HCT116 (cell line): ENCODE data around the gene KRT36. TPM values are rescaled to one million over a fixed set of nuclear protein-coding genes. Genes with fewer than 3 reads are reported as not detected.
A peak's percentile ranks its signal among the peaks of the same experiment; 100 is the strongest.

ENCODE experiments used
- ATAC-seq: fragments of 200-7000 bp; cut with Tn5 transposase; 2 replicates; pipeline ENCODE4 v1.9.1; 2020; ENCODE audit warnings: mild to moderate bottlenecking, moderate library complexity
- BruUV-seq: library from RNA; stranded (reverse); fragments of 400-500 nt; replicated peaks from 2 replicates; lab custom pipeline; 2021; lab: Mats Ljungman, UMichigan
- CTCF ChIA-PET: fragments of 300-600 bp; sonication (Branson Sonifier 250); formaldehyde crosslinking; loops from one replicate; lab custom pipeline; 2021; ENCODE audit warnings: antibody characterized with exemption; lab: Charles Lee
- POLR2A ChIA-PET: fragments of 300-600, 350-600 bp; sonication (Branson Sonifier 250); formaldehyde crosslinking; loops from one replicate; lab custom pipeline; 2021; ENCODE audit warnings: antibody characterized with exemption; lab: Charles Lee
- RAD21 ChIA-PET, 2 experiments: fragments of 300-600 bp; sonication (Branson Sonifier 250); formaldehyde crosslinking; loops; one replicate each; lab custom pipeline; 2023; ENCODE audit warnings: low total read pairs in 2 of 2; ENCODE audit not compliant: uncharacterized antibody in 2 of 2, unreplicated experiment in 2 of 2, low non-redundant PET in 1 of 2; lab: Charles Lee
- DNase-seq: peaks from one replicate; pipeline ENCODE4 v3.0.0-alpha.2; 2010; ENCODE audit warnings: low read depth, low spot score
- H2AFZ ChIP-seq: fragments of 200-600 bp; shearing (Covaris generic), sonication (generic); 2 replicates; pipeline ENCODE4 v1.6.1; 2017; ENCODE audit warnings: low read depth, mixed run types, mixed read lengths, antibody characterized with exemption, low read length; ENCODE audit not compliant: poor library complexity, severe bottlenecking
- H3K27ac ChIP-seq: 2 replicates; pipeline ENCODE4 v1.5.1; 2012; ENCODE audit warnings: low read depth, low read length
- H3K27me3 ChIP-seq: fragments of 200-600 bp; sonication (generic); 2 replicates; pipeline ENCODE4 v1.6.1; 2016; ENCODE audit warnings: mixed run types, low read length, mixed read lengths; ENCODE audit not compliant: insufficient read depth
- H3K36me3 ChIP-seq, 2 experiments: fragments of 200-500 bp in 1 of 2; fragments of 200-600 bp in 1 of 2; sonication (Bioruptor generic) in 1 of 2; sonication (generic) in 1 of 2; 2 replicates each; pipeline versions ENCODE4 v1.5.1 to v1.6.1; 2014 to 2016; ENCODE audit warnings: low read length in 2 of 2, inconsistent platforms in 1 of 2, mixed read lengths in 1 of 2, mixed run types in 1 of 2; ENCODE audit not compliant: insufficient read depth in 2 of 2, control insufficient read depth in 1 of 2
- H3K4me1 ChIP-seq, 2 experiments: fragments of 200-600 bp in 1 of 2; sonication (generic) in 1 of 2; 2 replicates each; pipeline versions ENCODE4 v1.5.1 to v1.6.1; 2012 to 2017; ENCODE audit warnings: low read length in 2 of 2, inconsistent platforms in 1 of 2, mild to moderate bottlenecking in 1 of 2, mixed read lengths in 1 of 2, mixed run types in 1 of 2, moderate library complexity in 1 of 2; ENCODE audit not compliant: insufficient read depth in 2 of 2, control insufficient read depth in 1 of 2
- H3K4me2 ChIP-seq: fragments of 200-600 bp; sonication (generic); 2 replicates; pipeline ENCODE4 v1.6.1; 2017; ENCODE audit warnings: mixed run types, low read length, mixed read lengths
- H3K4me3 ChIP-seq, 2 experiments: fragments of 200-600 bp in 1 of 2; sonication (generic) in 1 of 2; replicated peaks in 1 of 2; 2 replicates each; pipeline ENCODE4 v1.5.1; 2011 to 2016; ENCODE audit warnings: low read length in 2 of 2, control low read depth in 1 of 2, low read depth in 1 of 2, mild to moderate bottlenecking in 1 of 2, mixed read lengths in 1 of 2, mixed run types in 1 of 2
- H3K79me2 ChIP-seq: fragments of 200-600 bp; sonication (generic); 2 replicates; pipeline ENCODE4 v1.6.1; 2017; ENCODE audit warnings: mild to moderate bottlenecking, mixed run types, low read length, moderate library complexity, mixed read lengths; ENCODE audit not compliant: insufficient read depth
- H3K9ac ChIP-seq: fragments of 200-600 bp; sonication (generic); 2 replicates; pipeline ENCODE4 v1.6.1; 2016; ENCODE audit warnings: low read length, mixed read lengths
- H3K9me2 ChIP-seq: fragments of 200-600 bp; sonication (generic), shearing (Covaris generic); 2 replicates; pipeline ENCODE4 v1.6.1; 2017; ENCODE audit warnings: mixed run types, mild to moderate bottlenecking, moderate library complexity; ENCODE audit not compliant: insufficient read depth
- H3K9me3 ChIP-seq, 2 experiments: fragments of 200-500 bp in 1 of 2; fragments of 200-600 bp in 1 of 2; sonication (Bioruptor generic) in 1 of 2; sonication (generic) in 1 of 2; 2 replicates each; pipeline ENCODE4 v1.6.1; 2014 to 2017; ENCODE audit warnings: low read length in 2 of 2, mixed read lengths in 2 of 2, inconsistent platforms in 1 of 2, low read depth in 1 of 2, mild to moderate bottlenecking in 1 of 2, mixed run types in 1 of 2, moderate library complexity in 1 of 2; ENCODE audit not compliant: control insufficient read depth in 1 of 2, insufficient read depth in 1 of 2
- H4K20me1 ChIP-seq: fragments of 200-600 bp; sonication (generic), shearing (Covaris generic); 2 replicates; pipeline ENCODE4 v1.6.1; 2017; ENCODE audit warnings: mixed run types, mild to moderate bottlenecking, moderate library complexity; ENCODE audit not compliant: insufficient read depth
- CEBPB ChIP-seq: IDR thresholded peaks from 2 replicates; pipeline ENCODE4 v1.6.1; 2012; ENCODE audit warnings: low read depth
- EZH2phosphoT487 ChIP-seq: fragments of 200-600 bp; IDR thresholded peaks from 2 replicates; pipeline ENCODE4 v1.6.1; 2018; ENCODE audit warnings: antibody characterized with exemption, borderline replicate concordance
- JUND ChIP-seq: IDR thresholded peaks from 2 replicates; pipeline ENCODE4 v1.6.1; 2012
- POLR2A ChIP-seq: IDR thresholded peaks from 2 replicates; pipeline ENCODE4 v1.7.0; 2011; ENCODE audit warnings: borderline replicate concordance; ENCODE audit not compliant: insufficient read depth, insufficient read length; ENCODE audit errors: extremely low read depth
- POLR2AphosphoS5 ChIP-seq: IDR thresholded peaks from 2 replicates; pipeline ENCODE4 v1.6.1; 2011; ENCODE audit warnings: mild to moderate bottlenecking, low read depth, low read length, moderate library complexity
- SRF ChIP-seq: IDR thresholded peaks from 2 replicates; pipeline ENCODE4 v1.6.1; 2012; ENCODE audit warnings: low read depth
- TCF7L2 ChIP-seq: IDR thresholded peaks from 2 replicates; pipeline ENCODE4 v1.7.0; 2011; ENCODE audit warnings: borderline replicate concordance, inconsistent platforms; ENCODE audit not compliant: insufficient read depth, insufficient read length; ENCODE audit errors: extremely low read depth
- intact Hi-C: fragments of 100-400 bp; cut with micrococcal nuclease; formaldehyde crosslinking; loops from 2 replicates; pipeline ENCODE4 v1.10.0; 2022
- total RNA-seq: library from RNA; stranded (reverse); gene quantifications from one replicate; pipeline ENCODE4 v1.2.1, GENCODE V29; 2021; ENCODE audit not compliant: unreplicated experiment
- TF ChIP-seq, protein P1 (sequence below), 3 experiments: fragments of 200-600 bp in 1 of 3; sonication (generic) in 1 of 3; IDR thresholded peaks in 2 of 3; conservative IDR thresholded peaks in 1 of 3; 2 replicates each; pipeline ENCODE4 v1.5.1; 2012 to 2017; ENCODE audit warnings: low read depth in 2 of 3, low read length in 2 of 3, antibody characterized with exemption in 1 of 3, borderline replicate concordance in 1 of 3, control low read depth in 1 of 3, mild to moderate bottlenecking in 1 of 3, mixed read lengths in 1 of 3, mixed run types in 1 of 3, moderate library complexity in 1 of 3; ENCODE audit not compliant: insufficient read depth in 1 of 3
- TF ChIP-seq, protein P2 (sequence below): IDR thresholded peaks from 2 replicates; pipeline ENCODE4 v1.6.1; 2012; ENCODE audit warnings: low read depth

Gene KRT36
- total RNA-seq, 1 experiment from 2014 or later: not detected

DNA sequence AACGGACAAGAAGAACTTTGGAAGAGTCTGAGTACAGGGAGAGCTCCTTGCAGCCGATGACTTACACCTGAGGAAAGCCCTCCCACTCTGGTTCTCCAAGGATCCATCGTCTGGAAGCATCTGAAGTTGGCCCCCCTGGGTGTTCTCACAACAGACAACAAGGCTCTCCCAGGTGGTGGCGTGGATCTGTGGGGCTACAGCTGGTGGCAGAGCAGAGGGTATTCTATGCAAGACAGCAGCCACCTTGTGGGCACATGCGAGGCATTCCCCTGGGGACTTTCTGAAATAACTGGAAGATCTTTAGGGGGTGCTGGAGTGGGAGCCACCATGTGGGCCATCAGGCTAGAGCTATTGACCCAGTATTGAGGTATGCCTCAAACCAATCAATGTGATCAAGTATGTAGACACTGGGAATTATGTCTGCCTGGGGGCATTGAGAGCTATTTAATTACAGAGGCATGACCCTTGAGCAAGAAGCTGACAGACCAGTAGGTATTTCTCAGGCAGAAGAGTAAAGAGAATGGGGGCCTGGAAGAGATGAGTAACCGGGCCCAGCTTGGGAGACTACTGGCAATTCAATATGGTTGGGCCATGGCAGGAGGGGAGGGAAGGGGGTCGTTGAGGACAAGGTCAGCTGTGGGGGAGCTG is 45.3 kb upstream of the KRT36 start:
- Histone ChIP-seq H3K4me3 (no peak overlapping the region), H3K27ac (no peak overlapping the region), H3K9me3 (no peaks in the 10 kb centered on the region), H3K36me3 (no peaks in the 10 kb centered on the region), H4K20me1 (no peaks in the 10 kb centered on the region), H3K4me2 (no peak overlapping the region)
- POLR2A ChIA-PET: interaction anchor here (0.9 to 2.3 kb wide), 4 partner anchors 9 to 14 kb away, joined by 3 to 7 read pairs (median 4); no protein-coding TSS in a partner anchor
- BruUV-seq: no TSS peak
- RAD21 ChIA-PET: no interaction called here
- no peak for DNase-seq
- CTCF ChIA-PET: interaction anchor here (0.7 to 4.9 kb wide), 2 partner anchors 14 to 131 kb away, joined by 3 to 39 read pairs; no protein-coding TSS in a partner anchor
- intact Hi-C loops: no loop called here
- TF ChIP-seq POLR2AphosphoS5: no peak
- TF ChIP-seq, protein P1, sequence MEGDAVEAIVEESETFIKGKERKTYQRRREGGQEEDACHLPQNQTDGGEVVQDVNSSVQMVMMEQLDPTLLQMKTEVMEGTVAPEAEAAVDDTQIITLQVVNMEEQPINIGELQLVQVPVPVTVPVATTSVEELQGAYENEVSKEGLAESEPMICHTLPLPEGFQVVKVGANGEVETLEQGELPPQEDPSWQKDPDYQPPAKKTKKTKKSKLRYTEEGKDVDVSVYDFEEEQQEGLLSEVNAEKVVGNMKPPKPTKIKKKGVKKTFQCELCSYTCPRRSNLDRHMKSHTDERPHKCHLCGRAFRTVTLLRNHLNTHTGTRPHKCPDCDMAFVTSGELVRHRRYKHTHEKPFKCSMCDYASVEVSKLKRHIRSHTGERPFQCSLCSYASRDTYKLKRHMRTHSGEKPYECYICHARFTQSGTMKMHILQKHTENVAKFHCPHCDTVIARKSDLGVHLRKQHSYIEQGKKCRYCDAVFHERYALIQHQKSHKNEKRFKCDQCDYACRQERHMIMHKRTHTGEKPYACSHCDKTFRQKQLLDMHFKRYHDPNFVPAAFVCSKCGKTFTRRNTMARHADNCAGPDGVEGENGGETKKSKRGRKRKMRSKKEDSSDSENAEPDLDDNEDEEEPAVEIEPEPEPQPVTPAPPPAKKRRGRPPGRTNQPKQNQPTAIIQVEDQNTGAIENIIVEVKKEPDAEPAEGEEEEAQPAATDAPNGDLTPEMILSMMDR (IDR thresholded peaks at IDR 0.05 in 2 of 3, conservative IDR thresholded peaks at IDR 0.05 in 1 of 3; ENCODE audit: borderline replicate concordance in 1 of 3, insufficient read depth in 1 of 3, low read depth in 2 of 3, low read length in 2 of 3): peak in 1 of 3 experiments; percentile 7; a peak in 1 of 6 replicates
- TF ChIP-seq, all 23 proteins: peak for 1
- ATAC-seq: no peak
- H3K9me2 ChIP-seq: no peaks in the 10 kb centered on the region
- no peak overlapping the region for H2AFZ ChIP-seq
- peaks cover 28 to 76% of the 10 kb centered on the region in 2 experiments for H3K4me1 ChIP-seq
- no peak overlapping the region for H3K9ac ChIP-seq
- H3K27me3 ChIP-seq: no peaks in the 10 kb centered on the region
- no peaks in the 10 kb centered on the region for H3K79me2 ChIP-seq

DNA sequence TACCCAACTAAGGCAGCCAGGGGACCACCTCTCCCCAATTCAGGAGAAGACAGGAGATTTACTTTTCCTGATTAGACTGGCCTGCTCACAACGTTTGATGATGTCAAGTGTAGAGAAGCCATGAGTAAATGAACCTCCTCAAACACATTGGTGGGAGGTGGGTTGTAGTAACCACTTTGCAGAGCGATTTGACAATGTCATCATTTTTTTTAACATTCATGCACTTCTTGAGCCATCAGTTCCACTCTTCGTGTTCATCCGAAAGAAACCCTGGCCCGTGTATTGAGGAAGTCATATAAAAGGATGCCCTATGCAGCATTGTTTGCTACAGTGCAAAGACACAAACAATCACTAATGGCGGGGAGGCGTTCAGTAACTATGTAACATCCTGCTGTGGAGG is 43.9 kb upstream of the KRT36 start:
- Histone ChIP-seq H3K4me2 (no peak overlapping the region), H3K79me2 (peaks cover 9% of the 10 kb centered on the region; the same call in 1 of the 2 replicates), H3K36me3 (no peaks in the 10 kb centered on the region), H2AFZ (no peak overlapping the region), H3K9me2 (no peaks in the 10 kb centered on the region), H3K27me3 (no peaks in the 10 kb centered on the region), H3K27ac (no peak overlapping the region), H3K4me1 (peaks cover 41 to 81% of the 10 kb centered on the region in 2 experiments), H3K9ac (no peak overlapping the region), H4K20me1 (no peaks in the 10 kb centered on the region), H3K4me3 (no peak overlapping the region), H3K9me3 (no peaks in the 10 kb centered on the region)
- intact Hi-C loops: no loop called here
- ATAC-seq (no peak), DNase-seq (no peak)
- ChIA-PET CTCF (interaction anchor here (0.7 to 1.5 kb wide), 3 partner anchors 15 to 129 kb away, joined by 3 to 7 read pairs (median 3); no protein-coding TSS in a partner anchor), RAD21 (no interaction called here), POLR2A (interaction anchor here (1.4 to 2.5 kb wide), 3 partner anchors 12 to 155 kb away, joined by 5 to 10 read pairs (median 9); partner anchors contain the start of gene EIF1)
- no TSS peak for BruUV-seq
- TF ChIP-seq POLR2AphosphoS5 (no peak), CEBPB (no peak), TCF7L2 (no peak), EZH2phosphoT487 (no peak), JUND (no peak), POLR2A (no peak), SRF (no peak)
- TF ChIP-seq, protein P1 (IDR thresholded peaks at IDR 0.05 in 2 of 3, conservative IDR thresholded peaks at IDR 0.05 in 1 of 3; ENCODE audit: borderline replicate concordance in 1 of 3, insufficient read depth in 1 of 3, low read depth in 2 of 3, low read length in 2 of 3): no peak
- TF ChIP-seq, protein P2, sequence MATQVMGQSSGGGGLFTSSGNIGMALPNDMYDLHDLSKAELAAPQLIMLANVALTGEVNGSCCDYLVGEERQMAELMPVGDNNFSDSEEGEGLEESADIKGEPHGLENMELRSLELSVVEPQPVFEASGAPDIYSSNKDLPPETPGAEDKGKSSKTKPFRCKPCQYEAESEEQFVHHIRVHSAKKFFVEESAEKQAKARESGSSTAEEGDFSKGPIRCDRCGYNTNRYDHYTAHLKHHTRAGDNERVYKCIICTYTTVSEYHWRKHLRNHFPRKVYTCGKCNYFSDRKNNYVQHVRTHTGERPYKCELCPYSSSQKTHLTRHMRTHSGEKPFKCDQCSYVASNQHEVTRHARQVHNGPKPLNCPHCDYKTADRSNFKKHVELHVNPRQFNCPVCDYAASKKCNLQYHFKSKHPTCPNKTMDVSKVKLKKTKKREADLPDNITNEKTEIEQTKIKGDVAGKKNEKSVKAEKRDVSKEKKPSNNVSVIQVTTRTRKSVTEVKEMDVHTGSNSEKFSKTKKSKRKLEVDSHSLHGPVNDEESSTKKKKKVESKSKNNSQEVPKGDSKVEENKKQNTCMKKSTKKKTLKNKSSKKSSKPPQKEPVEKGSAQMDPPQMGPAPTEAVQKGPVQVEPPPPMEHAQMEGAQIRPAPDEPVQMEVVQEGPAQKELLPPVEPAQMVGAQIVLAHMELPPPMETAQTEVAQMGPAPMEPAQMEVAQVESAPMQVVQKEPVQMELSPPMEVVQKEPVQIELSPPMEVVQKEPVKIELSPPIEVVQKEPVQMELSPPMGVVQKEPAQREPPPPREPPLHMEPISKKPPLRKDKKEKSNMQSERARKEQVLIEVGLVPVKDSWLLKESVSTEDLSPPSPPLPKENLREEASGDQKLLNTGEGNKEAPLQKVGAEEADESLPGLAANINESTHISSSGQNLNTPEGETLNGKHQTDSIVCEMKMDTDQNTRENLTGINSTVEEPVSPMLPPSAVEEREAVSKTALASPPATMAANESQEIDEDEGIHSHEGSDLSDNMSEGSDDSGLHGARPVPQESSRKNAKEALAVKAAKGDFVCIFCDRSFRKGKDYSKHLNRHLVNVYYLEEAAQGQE: no peak
